ENCODE data around the gene WDR59. TPM values are rescaled to one million over a fixed set of nuclear protein-coding genes. Genes with fewer than 3 reads are reported as not detected.

WDR59 gene
- total and polyA plus RNA-seq, 2 donors from 2014 or later = 32.6 to 60.0 TPM

- no peaks in the 10 kb centered on the region for H3K9me3 ChIP-seq (ENCODE audit: control insufficient read depth in 2 of 3, insufficient read depth in 1 of 3, low read length in 3 of 3)
- H3K36me3 ChIP-seq (ENCODE audit: control insufficient read depth in 2 of 3, insufficient read depth in 3 of 3, low read length in 3 of 3) = peaks cover 9 to 23% (median 12%) of the 10 kb centered on the region in 3 donors
- no peaks in the 10 kb centered on the region for H3K27me3 ChIP-seq (ENCODE audit: control insufficient read depth, insufficient read depth, low read length)
- no peak for TF ChIP-seq CTCF (IDR thresholded peaks at IDR 0.05; ENCODE audit: borderline replicate concordance, extremely low read depth, insufficient read depth)
- DNase-seq = no peak
- H3K4me1 ChIP-seq (ENCODE audit: control insufficient read depth in 2 of 3, insufficient read depth in 2 of 3, low read depth in 1 of 3, low read length in 3 of 3) = no peaks in the 10 kb centered on the region
- no peak for FAIRE-seq
- H3K4me3 ChIP-seq (ENCODE audit: low read length in 3 of 3) = no peak overlapping the region
- intact Hi-C loops (cut with DNase I) = no loop called here
- no peak overlapping the region for H3K27ac ChIP-seq (ENCODE audit: low read depth in 2 of 2, low read length in 2 of 2)
- H3K9ac ChIP-seq (ENCODE audit: low read length in 3 of 3) = no peak overlapping the region
These were observed 81.8 kb downstream of the WDR59 start for GRCh38 chr16:74903120-74903519.

GRCh38 chr16:74902161-74902560 lies 82.8 kb downstream of the WDR59 start:
- Histone ChIP-seq H3K36me3 (ENCODE audit: control insufficient read depth in 2 of 3, insufficient read depth in 3 of 3, low read length in 3 of 3) (peaks cover 10 to 24% (median 11%) of the 10 kb centered on the region in 3 donors), H3K4me3 (ENCODE audit: low read length in 3 of 3) (no peak overlapping the region), H3K9ac (ENCODE audit: low read length in 3 of 3) (no peak overlapping the region), H3K27ac (ENCODE audit: low read depth in 2 of 2, low read length in 2 of 2) (no peak overlapping the region), H3K9me3 (ENCODE audit: control insufficient read depth in 2 of 3, insufficient read depth in 1 of 3, low read length in 3 of 3) (no peaks in the 10 kb centered on the region), H3K4me1 (ENCODE audit: control insufficient read depth in 2 of 3, insufficient read depth in 2 of 3, low read depth in 1 of 3, low read length in 3 of 3) (no peaks in the 10 kb centered on the region), H3K27me3 (ENCODE audit: control insufficient read depth, insufficient read depth, low read length) (no peaks in the 10 kb centered on the region)
- intact Hi-C loops (cut with DNase I) = no loop called here
- FAIRE-seq (no peak), DNase-seq (no peak)
- TF ChIP-seq CTCF (IDR thresholded peaks at IDR 0.05; ENCODE audit: borderline replicate concordance, extremely low read depth, insufficient read depth) = no peak

GRCh38 chr16:74901606-74902005 lies 83.3 kb downstream of the WDR59 start:
- H3K4me3 ChIP-seq (ENCODE audit: low read length in 3 of 3) = no peak overlapping the region
- no peak overlapping the region for H3K9ac ChIP-seq (ENCODE audit: low read length in 3 of 3)
- no peak for FAIRE-seq
- no peaks in the 10 kb centered on the region for H3K4me1 ChIP-seq (ENCODE audit: control insufficient read depth in 2 of 3, insufficient read depth in 2 of 3, low read depth in 1 of 3, low read length in 3 of 3)
- H3K9me3 ChIP-seq (ENCODE audit: control insufficient read depth in 2 of 3, insufficient read depth in 1 of 3, low read length in 3 of 3) = no peaks in the 10 kb centered on the region
- no peaks in the 10 kb centered on the region for H3K27me3 ChIP-seq (ENCODE audit: control insufficient read depth, insufficient read depth, low read length)
- DNase-seq = no peak
- no peak for TF ChIP-seq CTCF (IDR thresholded peaks at IDR 0.05; ENCODE audit: borderline replicate concordance, extremely low read depth, insufficient read depth)
- no peak overlapping the region for H3K27ac ChIP-seq (ENCODE audit: low read depth in 2 of 2, low read length in 2 of 2)
- H3K36me3 ChIP-seq (ENCODE audit: control insufficient read depth in 2 of 3, insufficient read depth in 3 of 3, low read length in 3 of 3) = peaks cover 7 to 22% (median 9%) of the 10 kb centered on the region in 3 donors
- intact Hi-C loops (cut with DNase I) = no loop called here

- peaks cover 5 to 22% (median 8%) of the 10 kb centered on the region in 3 donors for H3K36me3 ChIP-seq (ENCODE audit: control insufficient read depth in 2 of 3, insufficient read depth in 3 of 3, low read length in 3 of 3)
- H3K9me3 ChIP-seq (ENCODE audit: control insufficient read depth in 2 of 3, insufficient read depth in 1 of 3, low read length in 3 of 3) = no peaks in the 10 kb centered on the region
- DNase-seq (no peak), FAIRE-seq (no peak)
- no peaks in the 10 kb centered on the region for H3K27me3 ChIP-seq (ENCODE audit: control insufficient read depth, insufficient read depth, low read length)
- no peak for TF ChIP-seq CTCF (IDR thresholded peaks at IDR 0.05; ENCODE audit: borderline replicate concordance, extremely low read depth, insufficient read depth)
- no peak overlapping the region for H3K9ac ChIP-seq (ENCODE audit: low read length in 3 of 3)
- H3K4me1 ChIP-seq (ENCODE audit: control insufficient read depth in 2 of 3, insufficient read depth in 2 of 3, low read depth in 1 of 3, low read length in 3 of 3) = no peaks in the 10 kb centered on the region
- intact Hi-C loops (cut with DNase I) = no loop called here
- no peak overlapping the region for H3K4me3 ChIP-seq (ENCODE audit: low read length in 3 of 3)
- H3K27ac ChIP-seq (ENCODE audit: low read depth in 2 of 2, low read length in 2 of 2) = no peak overlapping the region
These were observed 85.1 kb downstream of the WDR59 start for GRCh38 chr16:74899816-74900215.
